Endometrial microvascular endothelial cells (primary cell): ENCODE measurements around the gene GRM6. TPM values are rescaled to one million over a fixed set of nuclear protein-coding genes. Genes with fewer than 3 reads are reported as not detected.

ENCODE experiments used
- in situ Hi-C: cut with HindIII; loops from 2 replicates; pipeline ENCODE4 v1.10.0; 2017; ENCODE audit warnings: low sequenced_read_pairs, low pct_unique_long_range_greater_than_20kb; ENCODE audit errors: inconsistent ontology term
- total RNA-seq: library from RNA; depleted of rRNA; stranded (reverse); fragments of >200 nt; gene quantifications from one replicate; pipeline ENCODE4 v1.2.3, GENCODE V29; 2015; ENCODE audit errors: inconsistent ontology term

Gene GRM6
- not detected for total RNA-seq

- in situ Hi-C loops, result no loop called here
Measured at GRCh38 chr5:178994580-178995340, at the start of gene GRM6. Gene GRM6 (minus strand): TSS chr5:178995320. CDS start chr5:178994944, 376 bp downstream.

- in situ Hi-C loops, result no loop called here
Measured at GRCh38 chr5:179044765-179045164, 49.6 kb upstream of the GRM6 start.

- in situ Hi-C loops, result no loop called here
Measured at GRCh38 chr5:179033004-179033580, 38.0 kb upstream of the GRM6 start.

GRCh38 chr5:179023528-179024189, 28.5 kb upstream of the GRM6 start, which contains the start of gene ZNF879:
Gene ZNF879 (plus strand): TSS chr5:179023804. CDS start chr5:179025005, 1,201 bp downstream.
- in situ Hi-C loops, result no loop called here

- in situ Hi-C loops, result no loop called here
Measured at GRCh38 chr5:179008667-179009066, 13.5 kb upstream of the GRM6 start.

- in situ Hi-C loops, result no loop called here
Measured at GRCh38 chr5:179006564-179006963, 11.4 kb upstream of the GRM6 start.

- in situ Hi-C loops, result no loop called here
Measured at GRCh38 chr5:178998441-178998840, 3.3 kb upstream of the GRM6 start.

- in situ Hi-C loops, result no loop called here
Measured at GRCh38 chr5:178997191-178997590, 2.1 kb upstream of the GRM6 start.

GRCh38 chr5:178996156-178996555, 1.0 kb upstream of the GRM6 start:
- in situ Hi-C loops, result no loop called here

GRCh38 chr5:178995341-178995690, 196 bp upstream of the GRM6 start:
- in situ Hi-C loops, result no loop called here

GRCh38 chr5:178993955-178994579, 1.1 kb downstream of the GRM6 start:
- in situ Hi-C loops, result no loop called here

- in situ Hi-C loops, result no loop called here
Measured at GRCh38 chr5:178993236-178993765, 1.8 kb downstream of the GRM6 start.

GRCh38 chr5:178992291-178992895, 2.7 kb downstream of the GRM6 start:
- in situ Hi-C loops, result no loop called here

GRCh38 chr5:178991190-178992145, 3.7 kb downstream of the GRM6 start:
- in situ Hi-C loops, result no loop called here

GRCh38 chr5:178990491-178990890, 4.6 kb downstream of the GRM6 start:
- in situ Hi-C loops, result no loop called here

GRCh38 chr5:178989311-178989710, 5.8 kb downstream of the GRM6 start:
- in situ Hi-C loops, result no loop called here

GRCh38 chr5:178988436-178989220, 6.5 kb downstream of the GRM6 start:
- in situ Hi-C loops, result no loop called here
